Measurements from ENCODE around the gene COLGALT1.

DNA sequence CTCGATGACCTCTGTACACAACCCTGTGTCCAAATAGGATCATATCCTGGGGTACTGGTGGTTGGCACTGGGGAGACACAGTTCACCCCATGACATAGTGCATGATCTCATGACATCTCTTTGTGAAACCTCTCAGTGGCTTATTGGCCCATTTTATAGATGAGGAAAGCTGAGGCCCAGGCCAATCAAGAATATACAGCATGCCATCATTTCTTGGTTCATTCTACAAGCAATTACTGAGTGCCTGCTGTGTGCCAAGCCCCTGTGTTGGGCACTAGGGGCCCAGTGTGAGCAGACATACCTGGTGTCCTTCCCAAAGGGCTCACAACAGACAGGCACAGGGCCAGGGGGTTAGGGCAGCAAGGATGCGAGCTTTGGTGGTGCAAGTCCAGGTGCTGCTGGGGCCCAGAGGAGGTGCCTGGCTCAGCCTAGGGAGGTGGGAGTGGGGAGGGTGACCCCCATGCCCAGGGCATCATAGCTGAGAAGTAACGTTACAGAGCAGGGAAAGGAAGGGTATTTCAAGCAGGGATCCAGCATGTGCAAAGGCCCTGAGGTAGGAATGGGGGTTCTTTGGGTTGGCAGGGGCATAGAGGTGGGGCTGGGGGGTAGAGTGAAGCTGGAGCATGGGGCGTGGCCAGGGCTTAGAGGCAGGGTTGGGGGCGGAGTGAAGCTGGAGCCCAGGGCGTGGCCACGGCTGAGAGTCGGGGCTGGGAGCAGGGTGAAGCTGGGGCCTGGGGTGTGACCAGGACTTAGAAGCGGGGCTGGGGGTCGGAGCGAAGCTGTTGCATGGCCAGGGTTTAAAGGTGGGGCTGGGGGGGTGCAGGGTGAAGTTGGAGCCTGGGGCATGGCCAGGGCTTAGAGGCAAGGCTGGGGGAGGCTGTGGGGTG is 20.7 kb downstream of the COLGALT1 start:
- TF ChIP-seq, protein P1, sequence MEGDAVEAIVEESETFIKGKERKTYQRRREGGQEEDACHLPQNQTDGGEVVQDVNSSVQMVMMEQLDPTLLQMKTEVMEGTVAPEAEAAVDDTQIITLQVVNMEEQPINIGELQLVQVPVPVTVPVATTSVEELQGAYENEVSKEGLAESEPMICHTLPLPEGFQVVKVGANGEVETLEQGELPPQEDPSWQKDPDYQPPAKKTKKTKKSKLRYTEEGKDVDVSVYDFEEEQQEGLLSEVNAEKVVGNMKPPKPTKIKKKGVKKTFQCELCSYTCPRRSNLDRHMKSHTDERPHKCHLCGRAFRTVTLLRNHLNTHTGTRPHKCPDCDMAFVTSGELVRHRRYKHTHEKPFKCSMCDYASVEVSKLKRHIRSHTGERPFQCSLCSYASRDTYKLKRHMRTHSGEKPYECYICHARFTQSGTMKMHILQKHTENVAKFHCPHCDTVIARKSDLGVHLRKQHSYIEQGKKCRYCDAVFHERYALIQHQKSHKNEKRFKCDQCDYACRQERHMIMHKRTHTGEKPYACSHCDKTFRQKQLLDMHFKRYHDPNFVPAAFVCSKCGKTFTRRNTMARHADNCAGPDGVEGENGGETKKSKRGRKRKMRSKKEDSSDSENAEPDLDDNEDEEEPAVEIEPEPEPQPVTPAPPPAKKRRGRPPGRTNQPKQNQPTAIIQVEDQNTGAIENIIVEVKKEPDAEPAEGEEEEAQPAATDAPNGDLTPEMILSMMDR (conservative IDR thresholded peaks at IDR 0.05; ENCODE audit: low read depth in 2 of 2): no peak
- TF ChIP-seq EZH2phosphoT487 (IDR thresholded peaks at IDR 0.05; ENCODE audit: unreplicated experiment): no peak
- TF ChIP-seq ZNF331 (CRISPR knock-in tag; IDR thresholded peaks at IDR 0.05; ENCODE audit: low read depth): no peak
- TF ChIP-seq EZH2 (IDR thresholded peaks at IDR 0.05; ENCODE audit: low read depth, unreplicated experiment): no peak
- TF ChIP-seq, protein P2, sequence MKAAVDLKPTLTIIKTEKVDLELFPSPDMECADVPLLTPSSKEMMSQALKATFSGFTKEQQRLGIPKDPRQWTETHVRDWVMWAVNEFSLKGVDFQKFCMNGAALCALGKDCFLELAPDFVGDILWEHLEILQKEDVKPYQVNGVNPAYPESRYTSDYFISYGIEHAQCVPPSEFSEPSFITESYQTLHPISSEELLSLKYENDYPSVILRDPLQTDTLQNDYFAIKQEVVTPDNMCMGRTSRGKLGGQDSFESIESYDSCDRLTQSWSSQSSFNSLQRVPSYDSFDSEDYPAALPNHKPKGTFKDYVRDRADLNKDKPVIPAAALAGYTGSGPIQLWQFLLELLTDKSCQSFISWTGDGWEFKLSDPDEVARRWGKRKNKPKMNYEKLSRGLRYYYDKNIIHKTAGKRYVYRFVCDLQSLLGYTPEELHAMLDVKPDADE (IDR thresholded peaks at IDR 0.05): no peak
- TF ChIP-seq POLR2AphosphoS5 (IDR thresholded peaks at IDR 0.05; ENCODE audit: low read depth): no peak
- TF ChIP-seq, protein P3, sequence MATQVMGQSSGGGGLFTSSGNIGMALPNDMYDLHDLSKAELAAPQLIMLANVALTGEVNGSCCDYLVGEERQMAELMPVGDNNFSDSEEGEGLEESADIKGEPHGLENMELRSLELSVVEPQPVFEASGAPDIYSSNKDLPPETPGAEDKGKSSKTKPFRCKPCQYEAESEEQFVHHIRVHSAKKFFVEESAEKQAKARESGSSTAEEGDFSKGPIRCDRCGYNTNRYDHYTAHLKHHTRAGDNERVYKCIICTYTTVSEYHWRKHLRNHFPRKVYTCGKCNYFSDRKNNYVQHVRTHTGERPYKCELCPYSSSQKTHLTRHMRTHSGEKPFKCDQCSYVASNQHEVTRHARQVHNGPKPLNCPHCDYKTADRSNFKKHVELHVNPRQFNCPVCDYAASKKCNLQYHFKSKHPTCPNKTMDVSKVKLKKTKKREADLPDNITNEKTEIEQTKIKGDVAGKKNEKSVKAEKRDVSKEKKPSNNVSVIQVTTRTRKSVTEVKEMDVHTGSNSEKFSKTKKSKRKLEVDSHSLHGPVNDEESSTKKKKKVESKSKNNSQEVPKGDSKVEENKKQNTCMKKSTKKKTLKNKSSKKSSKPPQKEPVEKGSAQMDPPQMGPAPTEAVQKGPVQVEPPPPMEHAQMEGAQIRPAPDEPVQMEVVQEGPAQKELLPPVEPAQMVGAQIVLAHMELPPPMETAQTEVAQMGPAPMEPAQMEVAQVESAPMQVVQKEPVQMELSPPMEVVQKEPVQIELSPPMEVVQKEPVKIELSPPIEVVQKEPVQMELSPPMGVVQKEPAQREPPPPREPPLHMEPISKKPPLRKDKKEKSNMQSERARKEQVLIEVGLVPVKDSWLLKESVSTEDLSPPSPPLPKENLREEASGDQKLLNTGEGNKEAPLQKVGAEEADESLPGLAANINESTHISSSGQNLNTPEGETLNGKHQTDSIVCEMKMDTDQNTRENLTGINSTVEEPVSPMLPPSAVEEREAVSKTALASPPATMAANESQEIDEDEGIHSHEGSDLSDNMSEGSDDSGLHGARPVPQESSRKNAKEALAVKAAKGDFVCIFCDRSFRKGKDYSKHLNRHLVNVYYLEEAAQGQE (IDR thresholded peaks at IDR 0.05; ENCODE audit: unreplicated experiment): no peak
- TF ChIP-seq, protein P4, sequence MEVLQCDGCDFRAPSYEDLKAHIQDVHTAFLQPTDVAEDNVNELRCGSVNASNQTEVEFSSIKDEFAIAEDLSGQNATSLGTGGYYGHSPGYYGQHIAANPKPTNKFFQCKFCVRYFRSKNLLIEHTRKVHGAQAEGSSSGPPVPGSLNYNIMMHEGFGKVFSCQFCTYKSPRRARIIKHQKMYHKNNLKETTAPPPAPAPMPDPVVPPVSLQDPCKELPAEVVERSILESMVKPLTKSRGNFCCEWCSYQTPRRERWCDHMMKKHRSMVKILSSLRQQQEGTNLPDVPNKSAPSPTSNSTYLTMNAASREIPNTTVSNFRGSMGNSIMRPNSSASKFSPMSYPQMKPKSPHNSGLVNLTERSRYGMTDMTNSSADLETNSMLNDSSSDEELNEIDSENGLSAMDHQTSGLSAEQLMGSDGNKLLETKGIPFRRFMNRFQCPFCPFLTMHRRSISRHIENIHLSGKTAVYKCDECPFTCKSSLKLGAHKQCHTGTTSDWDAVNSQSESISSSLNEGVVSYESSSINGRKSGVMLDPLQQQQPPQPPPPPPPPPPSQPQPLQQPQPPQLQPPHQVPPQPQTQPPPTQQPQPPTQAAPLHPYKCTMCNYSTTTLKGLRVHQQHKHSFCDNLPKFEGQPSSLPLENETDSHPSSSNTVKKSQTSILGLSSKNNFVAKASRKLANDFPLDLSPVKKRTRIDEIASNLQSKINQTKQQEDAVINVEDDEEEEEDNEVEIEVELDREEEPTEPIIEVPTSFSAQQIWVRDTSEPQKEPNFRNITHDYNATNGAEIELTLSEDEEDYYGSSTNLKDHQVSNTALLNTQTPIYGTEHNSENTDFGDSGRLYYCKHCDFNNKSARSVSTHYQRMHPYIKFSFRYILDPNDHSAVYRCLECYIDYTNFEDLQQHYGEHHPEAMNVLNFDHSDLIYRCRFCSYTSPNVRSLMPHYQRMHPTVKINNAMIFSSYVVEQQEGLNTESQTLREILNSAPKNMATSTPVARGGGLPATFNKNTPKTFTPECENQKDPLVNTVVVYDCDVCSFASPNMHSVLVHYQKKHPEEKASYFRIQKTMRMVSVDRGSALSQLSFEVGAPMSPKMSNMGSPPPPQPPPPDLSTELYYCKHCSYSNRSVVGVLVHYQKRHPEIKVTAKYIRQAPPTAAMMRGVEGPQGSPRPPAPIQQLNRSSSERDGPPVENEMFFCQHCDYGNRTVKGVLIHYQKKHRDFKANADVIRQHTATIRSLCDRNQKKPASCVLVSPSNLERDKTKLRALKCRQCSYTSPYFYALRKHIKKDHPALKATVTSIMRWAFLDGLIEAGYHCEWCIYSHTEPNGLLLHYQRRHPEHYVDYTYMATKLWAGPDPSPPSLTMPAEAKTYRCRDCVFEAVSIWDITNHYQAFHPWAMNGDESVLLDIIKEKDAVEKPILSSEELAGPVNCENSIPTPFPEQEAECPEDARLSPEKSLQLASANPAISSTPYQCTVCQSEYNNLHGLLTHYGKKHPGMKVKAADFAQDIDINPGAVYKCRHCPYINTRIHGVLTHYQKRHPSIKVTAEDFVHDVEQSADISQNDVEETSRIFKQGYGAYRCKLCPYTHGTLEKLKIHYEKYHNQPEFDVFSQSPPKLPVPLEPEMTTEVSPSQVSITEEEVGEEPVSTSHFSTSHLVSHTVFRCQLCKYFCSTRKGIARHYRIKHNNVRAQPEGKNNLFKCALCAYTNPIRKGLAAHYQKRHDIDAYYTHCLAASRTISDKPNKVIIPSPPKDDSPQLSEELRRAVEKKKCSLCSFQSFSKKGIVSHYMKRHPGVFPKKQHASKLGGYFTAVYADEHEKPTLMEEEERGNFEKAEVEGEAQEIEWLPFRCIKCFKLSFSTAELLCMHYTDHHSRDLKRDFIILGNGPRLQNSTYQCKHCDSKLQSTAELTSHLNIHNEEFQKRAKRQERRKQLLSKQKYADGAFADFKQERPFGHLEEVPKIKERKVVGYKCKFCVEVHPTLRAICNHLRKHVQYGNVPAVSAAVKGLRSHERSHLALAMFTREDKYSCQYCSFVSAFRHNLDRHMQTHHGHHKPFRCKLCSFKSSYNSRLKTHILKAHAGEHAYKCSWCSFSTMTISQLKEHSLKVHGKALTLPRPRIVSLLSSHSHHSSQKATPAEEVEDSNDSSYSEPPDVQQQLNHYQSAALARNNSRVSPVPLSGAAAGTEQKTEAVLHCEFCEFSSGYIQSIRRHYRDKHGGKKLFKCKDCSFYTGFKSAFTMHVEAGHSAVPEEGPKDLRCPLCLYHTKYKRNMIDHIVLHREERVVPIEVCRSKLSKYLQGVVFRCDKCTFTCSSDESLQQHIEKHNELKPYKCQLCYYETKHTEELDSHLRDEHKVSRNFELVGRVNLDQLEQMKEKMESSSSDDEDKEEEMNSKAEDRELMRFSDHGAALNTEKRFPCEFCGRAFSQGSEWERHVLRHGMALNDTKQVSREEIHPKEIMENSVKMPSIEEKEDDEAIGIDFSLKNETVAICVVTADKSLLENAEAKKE (CRISPR knock-in tag; IDR thresholded peaks at IDR 0.05): no peak
- TF ChIP-seq JUNB (IDR thresholded peaks at IDR 0.05; ENCODE audit: unreplicated experiment): no peak
- no peak for TF ChIP-seq CREB1 (CRISPR knock-in tag; IDR thresholded peaks at IDR 0.05; ENCODE audit: low read depth)
- TF ChIP-seq STAT1 (IDR thresholded peaks at IDR 0.05; ENCODE audit: unreplicated experiment): no peak
- no peak for TF ChIP-seq NANOG (IDR thresholded peaks at IDR 0.05; ENCODE audit: borderline replicate concordance)
